ENCODE measurements around the gene SYDE1.

SYDE1 gene

GRCh38 chr19:15155296-15155695 is 48.1 kb downstream of the SYDE1 start:
- DNase-seq (ENCODE audit: low read depth, low spot score) = no peak
- no peak for TF ChIP-seq CTCF (IDR thresholded peaks at IDR 0.05; ENCODE audit: insufficient read depth, low read length, missing control alignments)
- POLR2A ChIA-PET = interaction anchor here (0.7 kb wide), 1 partner anchor 13 kb away, joined by 3 read pairs; no protein-coding TSS in a partner anchor
- CTCF ChIA-PET = interaction anchor here (1.0 to 7.4 kb wide), 8 partner anchors 12 to 402 kb away, joined by 3 to 99 read pairs (median 6); no protein-coding TSS in a partner anchor
- H3K4me3 ChIP-seq (ENCODE audit: low read depth, low read length) = no peak overlapping the region

- ChIA-PET CTCF (interaction anchor here (1.1 to 2.4 kb wide), 3 partner anchors 9 to 282 kb away, joined by 3 to 8 read pairs (median 6); no protein-coding TSS in a partner anchor), POLR2A (no interaction called here)
- no peak overlapping the region for H3K4me3 ChIP-seq (ENCODE audit: low read depth, low read length)
- DNase-seq (ENCODE audit: low read depth, low spot score) = no peak
- no peak for TF ChIP-seq CTCF (IDR thresholded peaks at IDR 0.05; ENCODE audit: insufficient read depth, low read length, missing control alignments)
These were observed 49.2 kb downstream of the SYDE1 start for GRCh38 chr19:15156391-15156790.

GRCh38 chr19:15159251-15159650 is 52.0 kb downstream of the SYDE1 start:
- ChIA-PET POLR2A (no interaction called here), CTCF (interaction anchor here (0.9 to 2.0 kb wide), 10 partner anchors 8 to 67 kb away, joined by 3 to 10 read pairs (median 4); no protein-coding TSS in a partner anchor)
- DNase-seq (ENCODE audit: low read depth, low spot score) = no peak
- H3K4me3 ChIP-seq (ENCODE audit: low read depth, low read length) = no peak overlapping the region
- no peak for TF ChIP-seq CTCF (IDR thresholded peaks at IDR 0.05; ENCODE audit: insufficient read depth, low read length, missing control alignments)

GRCh38 chr19:15161028-15161984 is 54.1 kb downstream of the SYDE1 start:
- TF ChIP-seq CTCF (IDR thresholded peaks at IDR 0.05; ENCODE audit: insufficient read depth, low read length, missing control alignments) = peak; percentile 22
- no peak for DNase-seq (ENCODE audit: low read depth, low spot score)
- ChIA-PET POLR2A (no interaction called here), CTCF (interaction anchor here (0.7 to 1.5 kb wide), 6 partner anchors 11 to 393 kb away, joined by 3 to 8 read pairs (median 3); no protein-coding TSS in a partner anchor)
- H3K4me3 ChIP-seq (ENCODE audit: low read depth, low read length) = no peak overlapping the region

Measured in AG04449 (cell line).